GM21529 (cell line): Measurements from ENCODE around the gene NDUFC2.
"Not testable (repeated sequence)": the region's sequence is repeated elsewhere in the genome, so short reads cannot be mapped to it uniquely, and the experiment has no call there.

Experiments
- ATAC-seq: cut with Tn5 transposase; IDR thresholded peaks from one replicate; pipeline ENCODE4 v1.9.1; 2021; ENCODE audit not compliant: unreplicated experiment

Gene NDUFC2

DNA sequence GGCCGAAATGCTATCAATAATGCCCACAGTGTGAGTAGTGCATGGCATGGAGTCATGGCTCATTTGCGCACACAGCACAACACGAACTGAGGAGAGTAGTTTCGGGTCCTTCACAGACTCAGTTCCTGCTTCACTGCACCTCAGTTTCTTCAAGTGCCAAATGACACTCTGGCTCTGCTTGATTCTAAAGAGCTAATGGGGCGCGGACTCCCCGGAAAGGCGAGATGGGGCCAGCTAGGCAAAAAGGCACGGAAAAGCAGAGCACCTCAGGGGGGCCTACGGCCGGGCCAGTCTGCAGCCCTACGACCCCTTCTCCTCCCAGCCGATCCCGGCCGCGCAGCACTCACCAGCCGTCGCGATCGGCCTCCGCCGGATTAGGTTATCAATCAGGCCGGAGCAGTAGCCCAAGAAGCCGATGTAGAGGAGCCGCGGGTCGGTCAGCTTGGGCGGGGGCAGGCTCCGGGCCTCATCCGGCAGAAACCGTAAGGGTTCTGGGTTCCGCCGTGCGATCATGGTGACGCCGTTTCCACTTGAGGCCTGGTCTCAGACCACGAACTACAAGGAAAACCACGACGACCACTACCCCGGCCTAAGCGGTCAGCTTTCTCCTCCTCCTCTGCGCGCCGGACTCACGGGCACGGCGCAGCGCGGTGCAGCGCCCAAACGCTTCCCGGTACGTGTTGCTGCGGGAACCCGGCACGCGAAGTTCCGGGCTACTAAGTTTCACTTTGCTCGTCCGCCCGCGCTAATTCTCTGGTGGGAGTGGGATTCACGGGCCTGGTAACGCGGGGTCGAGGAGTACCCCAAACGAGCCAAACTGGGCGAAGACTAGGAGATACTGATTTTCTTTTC, at the start of gene NDUFC2:
Gene NDUFC2, minus strand, starts transcription at position 631 of the 852 bp plus-strand sequence. Its CDS starts 118 bp downstream, at position 513.
- ATAC-seq: peak; percentile 83

DNA sequence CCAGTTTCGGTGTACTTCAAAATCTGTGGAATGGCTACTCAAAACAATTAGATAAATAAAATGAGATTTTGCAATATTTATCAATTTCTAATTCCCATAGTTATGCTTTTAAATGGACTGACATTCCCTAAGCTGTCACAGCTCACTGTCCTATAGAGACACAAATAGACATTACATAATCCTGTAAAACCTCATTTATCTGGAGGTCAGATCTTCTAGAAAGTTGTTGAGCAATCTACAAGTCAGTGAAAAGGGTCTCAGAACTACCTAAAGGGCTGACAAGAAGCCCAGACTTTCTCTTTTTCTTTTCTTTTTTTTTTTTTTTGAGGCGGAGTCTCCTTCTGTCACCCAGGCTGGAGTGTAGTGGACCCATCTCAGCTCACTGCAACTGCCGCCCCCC, 47.7 kb upstream of the NDUFC2 start:
- ATAC-seq: no peak

DNA sequence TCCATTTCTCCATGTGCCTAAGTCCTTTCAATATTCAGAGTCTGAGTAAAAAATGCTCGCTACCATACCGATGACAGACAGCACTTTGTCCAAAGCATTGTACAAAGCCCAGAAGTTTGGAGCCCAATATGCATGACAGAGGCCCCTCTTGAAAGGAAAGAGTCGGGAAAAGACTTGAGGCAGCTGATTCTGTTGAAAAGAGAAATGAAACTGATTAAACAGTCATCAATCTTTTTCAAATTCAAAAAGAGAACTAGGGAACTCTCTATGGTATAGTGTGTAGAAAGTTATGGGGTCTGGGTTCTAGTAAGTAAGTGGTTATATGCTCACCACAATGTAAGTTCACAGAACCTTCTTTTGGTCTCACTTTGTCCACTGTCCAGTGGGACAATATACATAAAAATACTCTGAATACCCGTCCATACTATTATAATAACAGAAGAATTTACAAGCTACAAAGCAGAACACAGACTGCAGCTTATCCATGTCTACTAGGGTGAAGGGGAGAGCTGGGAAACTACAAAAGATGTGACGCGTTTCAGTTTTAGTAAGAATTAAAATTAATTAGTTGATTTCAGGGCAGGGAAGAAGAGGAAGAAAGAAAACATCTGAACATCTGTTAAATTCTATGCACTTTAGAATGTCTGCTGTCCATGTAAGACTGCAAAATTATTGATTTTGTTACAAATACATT, 33.1 kb upstream of the NDUFC2 start:
- peak; percentile 88 for ATAC-seq

DNA sequence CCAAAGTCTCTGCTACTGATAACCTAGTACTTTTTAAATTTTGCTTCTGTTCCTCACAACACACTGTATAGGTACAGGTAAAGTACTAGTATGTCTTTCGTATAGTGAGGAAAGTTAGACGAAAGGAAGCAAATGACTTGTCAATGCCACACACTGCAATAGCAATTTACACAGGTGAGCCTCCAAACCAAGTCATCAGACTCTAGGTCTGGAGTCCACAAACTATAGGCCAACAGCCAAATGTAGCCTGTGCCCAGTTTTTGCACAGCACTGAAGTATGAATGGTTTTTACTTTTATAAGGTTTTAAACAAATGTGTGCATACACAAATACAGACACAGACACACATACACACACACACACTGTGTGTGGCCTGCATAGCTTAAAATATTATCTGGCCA, 31.6 kb upstream of the NDUFC2 start:
- ATAC-seq: no peak

DNA sequence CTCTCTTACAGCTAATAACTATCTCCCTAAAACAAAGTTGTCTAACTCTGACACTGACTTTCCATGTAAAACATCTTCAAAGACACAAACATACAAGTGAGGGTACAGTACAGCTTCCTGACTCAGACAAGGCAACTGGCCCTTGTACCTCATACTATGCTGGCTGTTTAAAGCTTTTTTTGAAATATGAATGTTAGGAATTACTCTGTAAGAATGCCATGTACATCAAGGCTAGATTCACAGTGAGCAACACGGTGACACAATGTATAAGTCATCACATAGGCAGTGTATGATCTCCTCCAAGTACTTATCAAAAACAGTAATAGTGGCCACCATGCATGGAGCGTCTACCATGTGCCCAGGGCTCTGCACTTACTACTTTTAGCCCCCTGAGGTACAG, 31.2 kb upstream of the NDUFC2 start:
- no peak for ATAC-seq

DNA sequence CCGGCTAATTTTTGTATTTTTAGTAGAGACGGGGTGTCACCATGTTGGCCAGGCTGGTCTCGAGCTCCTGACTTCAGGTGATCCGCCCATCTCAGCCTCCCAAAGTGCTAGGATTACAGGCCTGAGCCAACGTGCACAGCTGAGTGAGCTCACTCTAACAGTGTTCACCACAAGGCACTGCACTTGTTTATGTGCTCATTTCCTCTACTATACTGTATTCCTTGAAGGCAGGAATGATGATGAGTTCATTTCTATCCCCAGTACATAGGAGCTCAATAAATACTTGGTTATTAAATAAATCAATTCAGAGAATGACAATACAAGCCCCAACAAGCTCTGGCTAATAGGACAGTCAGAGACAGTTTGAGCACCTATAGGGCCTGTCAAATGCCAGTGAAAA, 30.7 kb upstream of the NDUFC2 start:
- ATAC-seq: no peak

DNA sequence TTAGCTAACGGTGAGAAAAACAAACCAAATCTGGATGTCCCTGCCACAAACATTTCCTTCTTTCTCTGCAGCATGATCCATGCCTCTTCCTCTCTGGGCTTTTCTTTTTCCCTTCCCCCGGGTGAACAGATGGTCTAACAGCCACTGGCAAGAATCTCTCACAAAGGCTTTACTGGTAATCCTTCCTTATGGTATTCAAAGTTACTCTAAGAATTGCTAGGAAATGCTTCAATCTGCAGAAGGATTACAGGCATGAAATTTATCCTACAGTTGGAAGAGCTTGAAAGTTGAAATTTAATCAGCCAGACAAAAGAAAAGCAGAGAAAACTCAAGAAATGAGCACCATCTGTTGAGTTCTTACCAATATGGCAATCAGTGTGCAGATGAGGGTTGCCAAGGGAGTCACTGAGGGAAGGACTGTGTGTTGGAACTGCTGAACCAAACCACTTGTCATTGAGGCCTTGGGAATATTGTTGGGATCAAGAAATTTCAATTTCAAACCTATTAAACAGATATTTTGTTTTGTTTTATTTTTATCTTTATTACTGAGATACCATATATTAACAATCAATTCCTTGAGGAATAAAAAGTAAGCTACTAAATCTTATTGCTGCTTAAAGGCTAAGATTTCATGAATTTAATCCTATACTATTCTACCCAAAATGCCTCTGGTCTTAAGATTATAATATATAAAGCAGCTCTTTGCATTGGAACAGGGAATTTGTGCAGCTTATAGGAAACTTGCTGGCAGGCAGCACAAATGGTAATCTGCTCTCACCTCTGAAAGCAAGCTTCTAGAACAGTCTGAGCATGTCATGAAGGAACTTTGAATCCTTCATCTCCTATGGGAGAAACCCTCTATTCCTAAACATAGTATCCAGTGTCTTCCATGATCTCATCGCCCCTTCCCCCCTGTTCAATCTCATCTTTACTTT, 29.7 kb upstream of the NDUFC2 start:
- ATAC-seq: no peak

DNA sequence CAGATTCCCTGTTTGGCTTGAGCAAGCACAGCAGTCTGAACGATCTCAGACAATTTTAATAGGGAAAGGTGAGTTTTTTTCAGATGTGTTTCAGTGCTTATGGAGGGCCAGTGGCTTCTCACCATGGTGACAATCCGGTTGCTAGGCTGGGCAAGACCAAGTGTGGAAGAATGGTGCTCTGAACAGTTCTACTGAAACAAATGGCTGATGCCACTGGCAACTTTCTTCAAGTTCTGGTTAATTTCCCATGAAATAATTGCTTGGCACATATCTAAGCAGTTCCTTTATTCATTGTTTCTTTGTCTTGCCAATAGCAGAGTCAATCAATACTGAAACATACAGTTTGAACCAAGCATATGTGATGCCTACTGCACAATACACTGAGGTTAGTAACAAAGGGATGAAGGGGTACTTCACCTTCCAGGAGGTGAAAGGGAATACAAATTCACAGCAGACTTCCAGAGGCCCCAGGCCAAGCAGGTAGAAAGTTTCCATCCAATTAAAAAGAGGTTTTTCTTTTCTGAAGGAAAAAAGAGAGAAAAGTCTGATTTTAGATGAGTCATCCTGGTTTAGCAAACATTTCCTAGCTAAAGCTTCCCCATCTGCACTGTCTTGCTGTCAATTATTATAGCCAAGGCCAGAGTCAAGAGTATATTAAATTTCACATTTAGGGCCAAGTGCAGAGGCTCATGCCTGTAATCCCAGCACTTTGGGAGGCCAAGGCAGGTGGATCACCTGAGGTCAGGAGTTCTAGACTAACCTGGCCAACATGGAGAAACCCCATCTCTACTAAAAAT, 21.2 kb upstream of the NDUFC2 start:
- ATAC-seq: no peak

DNA sequence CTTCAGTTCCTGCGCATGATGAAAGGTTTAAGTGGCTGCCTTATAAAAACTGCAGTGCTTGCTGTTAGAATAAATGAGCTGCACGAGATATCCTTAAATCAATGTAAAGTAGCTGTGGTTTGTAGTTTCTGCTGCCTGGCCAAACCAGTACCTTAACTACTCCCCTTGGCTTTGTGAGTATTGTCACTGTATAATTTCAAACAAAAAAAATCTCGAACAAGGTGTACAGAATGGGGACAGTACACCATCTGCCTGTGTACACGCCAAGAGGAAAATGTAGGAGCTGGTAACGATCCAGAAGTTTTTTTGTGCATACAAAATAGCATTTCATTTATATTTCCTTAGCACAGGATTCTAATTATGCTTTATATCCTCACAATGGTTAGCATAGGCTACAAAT, 20.6 kb upstream of the NDUFC2 start:
- ATAC-seq: no peak

DNA sequence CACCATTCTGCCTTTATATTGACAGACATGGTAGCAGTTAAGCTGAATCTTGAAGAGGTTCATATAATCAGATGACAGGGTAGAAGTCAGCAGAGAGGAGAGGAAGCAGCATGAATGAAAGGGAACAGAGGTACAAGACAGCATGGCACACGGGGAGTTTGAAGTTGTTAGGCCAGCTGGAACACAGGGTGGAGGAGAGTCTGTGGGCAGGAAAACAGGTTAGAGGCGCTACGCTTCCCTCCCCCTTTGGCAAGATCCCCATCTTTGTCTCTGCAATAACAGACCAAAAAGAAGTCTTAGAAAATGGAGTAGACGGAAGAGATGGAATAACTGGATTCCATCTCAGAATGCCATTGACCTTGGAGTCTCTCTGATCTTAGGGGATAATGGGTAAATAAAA, 20.0 kb upstream of the NDUFC2 start:
- ATAC-seq: no peak

DNA sequence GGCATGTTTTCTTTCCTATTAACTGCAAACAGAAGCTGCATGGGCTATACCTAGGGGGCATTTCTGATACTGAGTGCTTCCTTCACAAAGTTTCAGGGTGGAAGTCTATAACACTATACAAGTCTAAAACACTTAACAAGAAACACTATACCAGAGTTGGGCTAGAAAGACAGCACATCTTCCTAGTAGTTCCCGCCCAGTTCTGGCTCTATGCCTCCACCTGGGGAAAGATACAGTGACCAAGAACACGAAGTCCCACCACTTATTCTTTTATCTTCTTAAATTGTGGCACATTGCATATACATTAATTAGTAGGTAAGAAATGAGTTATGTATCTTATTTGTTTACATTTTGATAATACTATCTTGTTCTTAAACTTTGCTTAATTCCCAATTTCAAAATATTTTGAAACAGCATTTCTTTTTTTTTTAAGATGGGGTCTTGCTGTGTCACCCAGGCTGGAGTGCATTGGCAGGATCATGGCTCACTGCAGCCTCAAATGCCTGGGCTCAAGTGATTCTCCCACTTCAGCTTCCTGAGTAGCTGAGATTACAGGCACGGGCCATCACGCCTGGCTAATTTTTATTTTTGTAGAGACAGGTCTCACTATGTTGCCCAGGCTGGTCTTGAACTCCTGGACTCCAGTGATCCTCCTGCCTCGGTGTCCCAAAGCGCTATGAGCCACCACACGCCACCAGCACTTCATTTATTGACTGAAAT, 18.2 kb upstream of the NDUFC2 start:
- no peak for ATAC-seq

DNA sequence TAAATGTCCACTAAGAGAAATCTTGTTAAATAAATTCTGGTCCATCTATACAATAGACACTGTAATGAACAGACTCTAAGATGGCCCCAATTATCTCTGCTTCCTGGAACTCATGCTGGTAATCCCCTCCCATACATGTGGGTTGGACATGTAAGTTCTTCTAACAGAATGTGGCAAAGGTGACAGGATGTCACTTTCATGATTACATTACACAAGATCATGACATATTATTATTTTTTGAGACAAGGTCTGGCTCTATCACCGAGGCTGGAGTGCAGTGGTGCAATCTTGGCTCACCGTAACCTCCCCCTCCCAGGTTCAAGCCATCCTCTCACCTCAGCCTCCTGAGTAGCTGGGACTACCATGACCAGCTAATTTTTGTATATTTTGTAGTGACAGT, 14.6 kb upstream of the NDUFC2 start:
- ATAC-seq: no peak

DNA sequence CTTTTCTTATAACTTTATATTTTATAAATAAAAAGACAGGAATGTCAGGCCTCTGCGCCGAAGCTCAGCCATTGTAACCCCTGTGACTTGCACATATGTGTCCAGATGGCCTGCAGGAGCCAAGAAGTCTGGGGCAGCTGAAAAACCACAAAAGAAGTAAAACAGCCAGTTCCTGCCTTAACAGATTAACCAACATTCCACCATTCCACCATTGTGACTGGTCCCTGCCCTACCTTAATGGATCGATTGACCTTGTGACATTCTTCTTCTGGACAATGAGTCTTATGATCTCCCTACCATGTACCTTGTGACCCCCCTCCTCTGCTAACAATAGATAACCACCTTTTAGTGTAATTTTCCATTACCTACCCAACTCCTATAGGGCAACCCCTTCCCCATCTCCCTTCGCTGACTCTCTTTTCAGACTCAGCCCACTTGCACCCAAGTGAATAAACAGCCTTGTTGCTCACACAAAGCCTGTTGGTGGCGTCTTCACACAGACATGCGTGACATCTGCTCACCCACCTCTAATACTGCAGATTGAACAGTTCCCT, 6.9 kb upstream of the NDUFC2 start:
- not testable (repeated sequence) for ATAC-seq

DNA sequence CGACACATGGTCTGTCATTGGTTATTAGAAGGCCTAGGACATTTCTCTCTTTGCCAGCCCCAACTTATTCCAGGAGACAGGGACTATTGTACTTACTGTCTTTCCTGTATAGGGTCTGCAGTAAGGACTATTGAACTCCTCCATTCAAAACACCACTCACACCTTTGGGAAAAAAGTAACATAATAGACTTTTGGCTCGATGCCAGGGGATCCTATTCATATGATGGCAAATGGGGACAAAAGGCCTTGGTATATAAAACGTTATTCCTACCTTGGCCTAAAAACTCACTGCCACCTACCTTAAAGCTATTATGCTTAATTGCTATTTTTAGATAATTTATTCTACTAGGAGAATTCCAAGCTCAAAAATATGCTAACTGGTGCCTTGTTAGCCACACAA, 6.3 kb upstream of the NDUFC2 start:
- ATAC-seq: no peak

DNA sequence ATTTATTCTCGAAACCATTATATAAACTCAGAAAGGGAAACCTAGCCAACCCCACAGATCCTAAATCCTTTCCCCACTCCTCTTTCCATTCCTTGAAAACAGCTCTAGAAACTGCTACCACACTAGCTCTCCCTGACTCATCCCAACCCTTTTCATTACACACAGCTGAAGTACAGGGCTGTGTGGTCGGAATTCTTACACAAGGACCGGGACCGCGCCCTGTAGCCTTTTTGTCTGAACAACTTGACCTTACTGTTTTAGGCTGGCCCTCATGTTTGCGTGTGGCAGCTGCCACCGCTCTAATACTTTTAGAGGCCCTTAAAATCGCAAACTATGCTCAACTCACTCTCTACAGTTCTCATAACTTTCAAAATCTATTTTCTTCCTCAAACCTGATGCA, 4.8 kb upstream of the NDUFC2 start:
- not testable (repeated sequence) for ATAC-seq

DNA sequence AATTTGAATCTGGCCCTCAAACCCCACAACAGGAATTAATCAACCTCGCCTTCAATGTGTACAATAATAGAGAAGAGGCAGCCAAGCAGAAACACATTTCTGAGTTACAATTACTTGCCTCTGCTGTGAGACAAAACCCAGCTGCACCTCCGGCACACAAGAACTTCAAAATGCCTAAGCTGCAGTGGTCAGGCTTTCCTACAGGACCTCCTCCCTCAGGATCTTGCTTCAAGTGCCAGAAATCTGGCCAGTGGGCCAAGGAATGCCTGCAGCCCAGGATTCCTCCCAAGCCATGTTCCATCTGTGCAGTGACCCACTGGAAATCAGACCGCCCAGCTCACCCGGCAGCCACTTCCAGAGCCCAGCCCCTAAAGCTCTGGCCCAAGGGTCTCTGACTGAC, 3.4 kb upstream of the NDUFC2 start:
- ATAC-seq: no peak

DNA sequence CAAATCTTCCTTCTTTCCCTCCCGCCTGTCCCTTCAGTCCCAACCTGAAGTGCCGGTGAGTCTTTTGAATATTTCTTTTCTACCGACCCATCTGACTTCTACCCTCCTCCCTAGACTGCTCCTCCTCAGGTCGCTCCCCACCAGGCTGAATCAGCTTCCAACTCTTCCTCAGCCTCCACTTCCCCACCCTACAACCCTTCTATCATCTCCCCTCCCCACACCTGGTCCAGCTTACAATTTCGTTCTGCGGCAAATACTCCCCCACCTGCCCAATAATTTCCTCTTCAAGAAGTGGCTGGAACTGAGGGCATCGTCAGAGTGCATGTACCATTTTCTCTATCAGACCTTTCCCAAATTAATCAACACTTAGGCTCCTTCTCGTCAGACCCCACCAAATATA, 2.5 kb upstream of the NDUFC2 start:
- ATAC-seq: no peak

DNA sequence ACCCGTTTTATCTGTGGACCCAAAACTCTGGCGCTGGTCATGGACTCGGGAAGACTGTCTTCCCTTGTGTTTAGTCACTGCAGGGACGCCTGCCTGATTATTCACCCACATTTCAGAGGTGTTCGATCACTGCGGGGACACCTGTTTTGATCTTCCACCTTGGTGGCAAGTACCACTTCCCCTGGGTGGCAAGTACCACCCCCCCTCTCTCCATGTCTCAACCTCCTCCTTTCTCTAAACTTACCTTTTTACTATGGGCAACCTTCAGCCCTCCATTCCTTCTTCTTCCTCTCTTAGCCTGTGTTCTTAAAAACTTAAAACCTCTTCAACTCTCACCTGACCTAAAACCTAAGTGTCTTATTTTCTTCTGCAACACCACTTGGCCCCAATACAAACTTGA, 1.9 kb upstream of the NDUFC2 start:
- ATAC-seq: no peak

DNA sequence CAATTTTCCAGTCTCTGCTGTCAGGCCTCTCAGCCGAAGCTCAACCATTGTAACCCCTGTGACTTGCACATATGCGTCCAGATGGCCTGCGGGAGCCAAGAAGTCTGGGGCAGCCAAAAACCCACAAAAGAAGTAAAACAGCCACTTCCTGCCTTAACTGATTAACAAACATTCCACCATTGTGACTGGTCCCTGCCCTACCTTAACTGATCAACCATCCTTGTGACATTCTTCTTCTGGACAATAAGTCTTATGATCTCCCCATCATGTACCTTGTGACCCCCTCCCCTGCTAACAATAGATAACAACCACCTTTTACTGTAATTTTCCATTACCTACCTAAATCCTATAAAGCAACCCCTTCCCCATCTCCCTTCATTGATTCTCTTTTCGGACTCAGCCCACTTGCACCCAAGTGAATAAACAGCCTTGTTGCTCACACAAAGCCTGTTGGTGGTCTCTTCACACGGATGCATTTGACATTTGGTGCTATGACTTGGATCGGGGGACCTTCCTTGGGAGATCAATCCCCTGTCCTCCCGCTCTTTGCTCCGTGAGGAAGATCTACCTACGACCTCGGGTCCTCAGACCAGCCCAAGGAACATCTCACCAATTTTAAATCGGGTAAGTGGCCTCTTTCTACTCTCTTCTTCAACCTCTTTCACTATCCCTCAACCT, 1.3 kb upstream of the NDUFC2 start:
- ATAC-seq: no peak
